Stimulated activated CD8-positive, alpha-beta memory T cell treated with anti-CD3 and anti-CD28 coated beads, Interleukin-4, amount 100 ng/mL, for 24 hours (primary cell): ENCODE measurements around the gene MBOAT7.

ENCODE experiments used
- DNase-seq: peaks from one replicate; pipeline ENCODE4 v3.0.0-alpha.2; 2020; ENCODE audit warnings: low read depth

Gene MBOAT7

GRCh38 chr19:54162241-54162805 is 27.1 kb downstream of the MBOAT7 start:
- peak; percentile 70 for DNase-seq

- no peak for DNase-seq
Observed at GRCh38 chr19:54160854-54161253, 28.5 kb downstream of the MBOAT7 start.

DNA sequence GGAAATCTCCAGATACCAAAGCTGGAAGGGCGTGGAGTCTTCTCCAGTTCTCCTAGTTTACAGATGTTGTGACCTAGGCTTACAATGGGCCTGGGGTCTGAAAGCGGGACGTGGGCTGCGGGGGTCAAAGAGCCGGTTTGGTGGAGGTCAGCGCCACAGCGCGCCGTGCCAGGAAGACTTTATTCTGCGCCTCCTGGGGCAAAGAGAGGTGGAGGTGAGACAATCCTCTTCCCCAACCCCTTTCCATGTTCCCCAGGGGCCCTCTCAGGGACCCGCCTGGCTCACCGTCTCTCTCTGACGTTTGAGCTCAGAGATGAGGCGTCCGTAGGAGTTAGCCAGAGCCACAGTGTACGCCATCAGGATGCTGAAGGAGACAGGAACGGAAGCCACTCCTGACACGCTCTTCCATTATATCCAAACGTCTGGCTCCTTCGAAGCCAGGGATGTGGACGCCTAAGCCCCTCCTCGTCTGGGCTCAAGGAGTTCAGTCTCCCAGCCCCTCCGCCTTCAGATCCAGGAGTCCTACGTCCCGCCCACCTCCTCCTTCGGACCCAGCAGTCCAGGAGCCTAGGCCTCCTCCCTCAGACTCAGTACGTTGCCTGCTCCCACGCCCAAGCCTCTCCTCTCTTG is 29.1 kb downstream of the MBOAT7 start:
- no peak for DNase-seq

- DNase-seq: peak; percentile 97
Observed at GRCh38 chr19:54159352-54160181, 29.8 kb downstream of the MBOAT7 start, which contains the start of gene LENG1. Gene LENG1, minus strand, starts transcription at chr19:54159721. Its CDS starts 26 bp downstream, at chr19:54159695.

DNA sequence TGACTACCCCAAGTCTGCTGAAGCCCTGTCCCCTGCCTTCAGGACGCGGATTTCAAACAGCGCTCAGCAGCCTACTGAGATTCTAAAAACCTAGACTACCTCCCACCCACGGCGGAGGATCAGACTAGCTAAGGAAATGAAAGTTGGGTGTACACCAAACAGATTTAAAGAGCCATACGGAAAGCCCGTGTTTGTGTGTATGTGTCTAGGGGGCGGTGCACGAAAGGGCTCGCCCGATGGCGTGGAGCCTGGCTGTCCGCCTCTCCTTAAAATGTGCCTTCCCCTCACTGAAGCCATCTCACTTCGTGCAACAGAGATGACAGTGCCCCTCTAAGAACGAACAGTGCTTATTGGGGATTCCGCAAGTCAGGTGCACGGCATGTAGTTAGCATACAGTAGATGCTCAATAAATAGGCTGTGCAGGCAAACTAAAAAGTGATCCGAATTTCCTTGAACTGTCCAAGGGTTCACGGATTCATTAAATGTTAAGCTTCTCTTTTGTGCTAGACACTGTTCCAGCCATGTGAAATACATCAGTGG is 30.5 kb downstream of the MBOAT7 start:
- no peak for DNase-seq

DNA sequence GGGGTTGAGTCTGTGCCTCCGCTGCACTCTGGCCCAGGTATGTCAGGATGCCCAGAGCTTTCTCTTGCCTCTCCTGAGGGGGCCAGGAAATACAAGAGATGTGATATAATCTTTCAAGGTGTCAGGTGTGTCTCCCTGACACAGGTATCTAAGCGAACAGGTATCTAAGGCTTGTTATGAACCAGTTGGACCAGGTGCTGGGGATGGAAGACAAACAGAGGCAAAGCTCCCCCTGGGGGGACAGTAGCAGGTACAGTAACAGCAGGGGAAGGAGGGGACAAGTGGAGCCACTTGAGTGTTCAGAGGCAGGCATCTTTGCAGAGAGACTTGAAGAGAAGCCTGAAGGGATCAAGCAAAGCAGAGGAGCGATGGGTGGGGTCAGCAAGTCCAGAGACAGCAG is 32.4 kb downstream of the MBOAT7 start:
- DNase-seq: no peak

DNA sequence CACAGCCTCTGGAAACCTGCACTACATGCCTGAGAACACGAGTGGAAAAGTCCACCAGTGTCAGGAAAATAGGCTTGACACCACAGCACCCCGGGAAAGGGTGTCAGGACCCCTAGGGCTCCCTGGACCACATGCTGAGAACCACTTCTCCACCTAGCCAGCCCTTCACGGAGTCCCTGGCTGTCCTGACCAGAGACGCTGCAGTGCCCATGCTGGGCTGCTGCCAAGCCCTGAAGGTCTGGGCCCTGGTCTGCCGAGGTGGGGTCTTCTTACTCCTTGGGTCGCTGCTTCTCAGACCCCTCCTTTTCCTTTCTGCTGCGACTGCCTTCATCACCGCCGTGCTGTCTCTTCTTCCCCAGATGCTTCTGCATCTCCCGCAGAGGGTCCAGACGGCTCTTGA is 32.9 kb downstream of the MBOAT7 start:
- DNase-seq: no peak

DNA sequence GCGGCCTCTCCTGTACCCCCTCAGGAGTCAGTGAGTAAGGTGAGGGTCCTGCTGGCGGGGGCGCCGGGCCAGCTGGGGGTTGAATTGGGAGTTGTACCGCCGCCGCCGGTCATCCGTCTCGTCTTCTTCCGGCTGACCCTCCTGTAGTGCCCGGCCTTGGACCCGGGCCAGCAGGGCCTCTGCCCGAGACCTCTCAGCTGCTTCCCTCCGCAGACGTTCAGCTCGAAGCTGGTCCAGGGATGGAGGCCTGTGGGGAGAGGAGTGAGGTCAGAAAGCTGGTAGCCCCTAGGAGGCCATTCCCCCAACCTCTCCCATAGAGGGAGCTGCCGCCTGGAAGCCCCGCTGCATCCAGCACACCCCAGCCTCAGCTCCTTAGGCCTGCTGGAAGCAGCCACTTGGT is 33.7 kb downstream of the MBOAT7 start:
- DNase-seq: no peak

GRCh38 chr19:54154603-54155345 is 34.6 kb downstream of the MBOAT7 start:
- DNase-seq: no peak

DNA sequence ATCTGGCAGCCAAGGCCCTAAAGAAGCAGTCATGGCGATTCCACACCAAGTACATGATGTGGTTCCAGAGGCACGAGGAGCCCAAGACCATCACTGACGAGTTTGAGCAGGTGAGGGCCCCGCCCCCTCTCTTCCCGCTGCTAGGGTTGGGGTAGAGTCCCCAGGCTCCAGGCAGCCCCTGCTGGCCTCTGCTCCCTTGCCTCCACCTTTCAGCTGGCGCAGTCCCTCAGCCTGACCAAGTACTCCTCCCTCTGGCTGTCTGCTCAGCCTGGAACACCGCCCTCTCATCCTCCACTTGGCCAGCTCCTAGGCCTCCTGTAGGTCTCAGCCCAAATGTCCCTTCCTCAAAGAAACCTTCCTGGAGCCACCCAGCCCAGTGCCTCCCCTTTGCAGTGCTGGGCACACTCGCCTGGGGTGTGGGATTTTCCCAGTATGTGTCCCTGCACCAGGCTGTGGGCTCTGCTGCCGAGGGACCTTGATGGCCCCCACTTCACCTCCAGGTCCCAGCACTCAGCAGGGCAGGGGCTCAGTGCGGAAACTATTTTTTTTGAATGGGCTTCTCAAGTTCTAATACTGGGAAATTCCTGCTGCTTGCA is 35.6 kb downstream of the MBOAT7 start:
- DNase-seq: no peak

DNA sequence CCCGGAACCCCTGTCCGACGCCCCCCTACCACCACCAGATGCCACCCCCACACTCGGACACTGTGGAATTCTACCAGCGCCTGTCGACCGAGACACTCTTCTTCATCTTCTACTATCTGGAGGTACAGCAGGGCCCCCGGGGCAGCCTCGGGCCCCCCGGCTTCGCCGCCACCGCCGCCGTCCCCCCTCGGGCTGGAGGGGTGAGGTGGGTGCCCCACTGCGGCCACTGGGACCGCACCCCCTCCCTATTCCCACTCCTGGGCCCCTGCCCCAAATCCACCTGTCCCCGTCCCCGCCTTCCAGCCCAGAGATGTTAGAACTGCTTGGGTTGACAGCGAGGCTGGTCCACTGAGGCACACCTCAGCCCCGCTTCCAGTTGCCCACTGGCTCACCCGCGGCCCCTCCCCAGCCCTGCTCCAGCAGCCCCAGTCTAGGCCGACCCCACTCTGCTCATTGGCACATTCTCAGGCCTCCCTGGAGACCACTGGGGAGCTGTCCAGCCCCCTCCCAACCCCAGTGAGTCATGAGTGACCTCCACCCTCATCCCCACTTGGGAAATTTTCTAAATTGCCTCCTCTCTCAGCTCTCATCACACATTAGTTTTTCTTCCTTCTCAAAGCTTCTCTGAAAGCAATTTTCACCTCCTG is 36.4 kb downstream of the MBOAT7 start:
- no peak for DNase-seq

- DNase-seq: no peak
Observed at GRCh38 chr19:54152267-54152666, 37.1 kb downstream of the MBOAT7 start.

GRCh38 chr19:54151362-54152035 is 37.9 kb downstream of the MBOAT7 start:
- no peak for DNase-seq

- no peak for DNase-seq
Observed at GRCh38 chr19:54149021-54149812, 40.2 kb downstream of the MBOAT7 start.

GRCh38 chr19:54148158-54148557 is 41.2 kb downstream of the MBOAT7 start:
- no peak for DNase-seq

DNA sequence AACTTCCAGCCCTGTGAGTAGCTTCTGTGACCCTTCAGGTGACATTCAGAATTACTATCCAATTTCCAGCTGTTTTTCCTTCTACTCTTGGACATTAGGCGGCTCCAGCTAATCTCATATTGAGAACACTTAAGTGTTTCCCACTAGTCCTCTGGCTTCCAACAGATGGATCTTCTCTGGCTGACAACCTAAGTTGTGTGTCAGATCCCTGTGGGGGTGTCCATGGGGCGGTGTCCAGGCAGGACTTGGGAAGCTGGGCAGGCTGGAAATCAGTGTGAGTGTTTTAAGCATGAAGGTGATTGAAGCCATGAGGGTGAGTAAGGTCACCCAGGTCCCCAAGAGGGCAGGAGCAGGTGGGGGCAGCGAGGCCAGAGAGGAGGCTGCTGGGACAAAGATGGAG is 41.7 kb downstream of the MBOAT7 start:
- no peak for DNase-seq

GRCh38 chr19:54145541-54146158 is 43.7 kb downstream of the MBOAT7 start:
- no peak for DNase-seq

GRCh38 chr19:54142166-54142780 is 47.1 kb downstream of the MBOAT7 start:
- no peak for DNase-seq

- no peak for DNase-seq
Observed at GRCh38 chr19:54141356-54141755, 48.0 kb downstream of the MBOAT7 start.
